GM18526 (cell line): ENCODE measurements around the gene UGT1A7.

Experiments used
- POLR2A ChIP-seq: IDR thresholded peaks from 3 replicates; pipeline ENCODE4 v1.6.1; 2011; ENCODE audit not compliant: insufficient read length; ENCODE audit errors: extremely low read depth

The UGT1A7 gene

DNA sequence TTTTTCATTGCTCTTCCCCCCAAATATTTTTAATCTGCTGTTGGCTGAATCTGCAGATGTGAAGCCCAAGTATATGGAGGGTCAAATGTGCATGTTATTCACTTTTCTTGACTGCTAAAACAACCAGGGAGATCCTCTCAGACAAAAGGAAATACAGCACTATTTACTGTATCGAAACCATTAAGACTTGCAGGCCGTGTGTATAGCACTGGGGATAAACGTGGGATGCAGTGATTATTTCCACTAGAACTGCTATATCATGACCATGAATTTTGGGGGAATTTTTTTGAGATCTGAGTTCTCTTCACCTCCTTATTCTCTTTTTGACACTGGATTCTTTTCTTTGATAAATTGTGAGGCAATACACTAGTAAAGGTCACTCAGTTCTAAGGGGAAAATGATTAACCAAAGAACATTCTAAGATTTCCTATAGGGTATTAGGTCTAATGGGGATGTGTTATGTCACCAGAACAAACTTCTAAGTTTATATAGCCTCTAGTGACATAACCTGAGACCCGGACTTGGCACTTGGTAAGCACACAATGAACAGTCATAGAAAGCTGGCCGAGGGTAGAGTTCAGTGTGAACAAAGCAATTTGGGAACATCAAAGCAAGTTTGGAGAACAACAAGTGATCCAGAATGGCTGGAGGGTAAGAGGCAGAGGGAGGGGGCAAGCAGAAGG lies 63.5 kb downstream of the UGT1A7 start:
- TF ChIP-seq POLR2A, result no peak

DNA sequence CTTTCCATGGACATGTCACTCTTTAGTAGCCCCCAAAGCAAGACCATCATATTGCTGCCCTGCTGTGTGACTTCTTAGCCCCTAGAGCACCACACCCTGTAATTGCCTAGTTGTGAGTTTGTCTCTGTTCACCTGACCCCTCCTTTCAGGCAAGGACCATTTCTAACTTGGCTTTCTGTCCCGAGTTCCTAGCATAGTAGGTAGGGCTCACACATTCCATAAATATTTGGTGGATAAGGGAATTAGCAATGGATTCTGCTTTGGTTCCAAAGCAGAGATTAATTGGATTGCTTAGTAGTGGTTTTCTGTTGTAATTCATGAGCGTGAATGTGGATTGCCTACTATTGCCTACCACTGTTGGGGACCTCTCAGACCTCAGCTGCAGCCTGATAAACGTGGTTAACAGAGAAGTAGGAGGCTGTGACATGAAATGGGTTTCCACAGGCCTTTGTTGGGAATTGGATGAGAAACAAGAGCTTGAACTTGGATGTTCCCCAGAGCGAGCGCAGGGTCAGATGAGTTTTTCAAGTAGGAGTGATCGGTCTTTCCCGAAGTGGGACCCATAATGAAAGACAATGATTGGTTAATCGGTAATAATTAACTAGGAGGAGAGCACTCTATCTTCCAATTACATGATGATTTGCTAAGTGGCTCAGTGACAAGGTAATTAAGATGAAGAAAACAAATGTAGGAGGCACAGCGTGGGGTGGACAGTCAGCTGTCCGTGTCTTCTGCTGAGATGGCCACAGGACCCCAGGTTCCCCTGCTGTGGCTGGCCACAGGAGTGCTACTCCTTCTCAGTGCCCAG lies 65.0 kb downstream of the UGT1A7 start:
- TF ChIP-seq POLR2A, result no peak

DNA sequence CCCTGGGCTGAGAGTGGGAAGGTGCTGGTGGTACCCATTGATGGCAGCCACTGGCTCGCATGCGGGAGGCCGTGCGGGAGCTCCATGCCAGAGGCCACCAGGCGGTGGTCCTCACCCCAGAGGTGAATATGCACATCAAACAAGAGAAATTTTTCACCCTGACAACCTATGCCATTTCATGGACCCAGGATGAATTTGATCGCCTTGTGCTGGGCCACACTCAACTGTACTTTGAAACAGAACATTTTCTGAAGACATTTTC lies 65.5 kb downstream of the UGT1A7 start:
- no peak for TF ChIP-seq POLR2A

DNA sequence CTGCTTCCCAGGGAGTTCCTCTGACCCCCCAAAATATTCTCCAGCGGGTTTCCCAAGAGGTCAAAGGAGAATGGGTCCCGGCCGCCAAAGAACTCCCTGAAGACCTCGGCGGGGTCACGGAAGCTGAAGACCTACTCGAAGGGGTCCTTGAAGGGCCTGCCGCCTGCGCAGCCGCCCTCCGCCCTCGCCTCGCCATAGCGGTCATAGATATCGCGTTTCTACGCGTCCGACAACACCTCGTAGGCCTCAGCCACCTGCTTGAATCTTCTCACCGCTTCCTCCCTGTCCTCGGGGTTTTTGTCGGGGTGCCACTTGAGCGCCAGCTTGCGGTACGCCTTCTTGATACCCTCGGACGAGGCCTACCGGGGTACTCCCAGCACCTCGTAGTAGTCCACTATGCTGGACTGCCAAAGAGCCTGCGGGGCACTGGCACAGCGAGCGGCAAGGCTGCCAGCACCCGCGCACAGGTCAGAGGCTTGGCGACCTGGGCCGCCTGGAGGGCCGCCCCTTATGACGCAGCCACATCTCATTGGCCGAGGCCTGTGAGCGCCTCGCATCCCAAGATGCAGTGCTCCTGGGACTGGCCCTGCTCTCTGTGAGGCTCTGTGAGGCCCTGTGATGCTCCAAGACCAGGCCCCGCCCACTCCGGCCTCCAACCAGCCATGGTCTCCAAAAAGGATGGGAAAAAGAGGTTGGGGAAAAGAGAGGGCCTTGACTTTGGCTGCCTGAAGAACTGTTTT lies 73.3 kb downstream of the UGT1A7 start:
- no peak for TF ChIP-seq POLR2A

DNA sequence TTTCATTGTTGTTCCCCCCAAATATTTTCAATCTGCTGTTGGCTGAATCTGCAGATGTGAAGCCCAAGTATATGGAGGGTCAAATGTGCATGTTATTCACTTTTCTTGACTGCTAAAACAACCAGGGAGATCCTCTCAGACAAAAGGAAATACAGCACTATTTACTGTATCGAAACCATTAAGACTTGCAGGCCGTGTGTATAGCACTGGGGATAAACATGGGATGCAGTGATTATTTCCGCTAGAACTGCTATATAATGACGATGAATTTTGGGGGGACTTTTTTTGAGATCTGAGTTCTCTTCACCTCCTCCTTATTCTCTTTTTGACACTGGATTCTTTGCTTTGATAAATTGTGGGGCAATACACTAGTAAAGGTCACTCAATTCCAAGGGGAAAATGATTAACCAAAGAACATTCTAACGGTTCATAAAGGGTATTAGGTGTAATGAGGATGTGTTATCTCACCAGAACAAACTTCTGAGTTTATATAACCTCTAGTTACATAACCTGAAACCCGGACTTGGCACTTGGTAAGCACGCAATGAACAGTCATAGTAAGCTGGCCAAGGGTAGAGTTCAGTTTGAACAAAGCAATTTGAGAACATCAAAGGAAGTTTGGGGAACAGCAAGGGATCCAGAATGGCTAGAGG lies 74.9 kb downstream of the UGT1A7 start:
- no peak for TF ChIP-seq POLR2A

DNA sequence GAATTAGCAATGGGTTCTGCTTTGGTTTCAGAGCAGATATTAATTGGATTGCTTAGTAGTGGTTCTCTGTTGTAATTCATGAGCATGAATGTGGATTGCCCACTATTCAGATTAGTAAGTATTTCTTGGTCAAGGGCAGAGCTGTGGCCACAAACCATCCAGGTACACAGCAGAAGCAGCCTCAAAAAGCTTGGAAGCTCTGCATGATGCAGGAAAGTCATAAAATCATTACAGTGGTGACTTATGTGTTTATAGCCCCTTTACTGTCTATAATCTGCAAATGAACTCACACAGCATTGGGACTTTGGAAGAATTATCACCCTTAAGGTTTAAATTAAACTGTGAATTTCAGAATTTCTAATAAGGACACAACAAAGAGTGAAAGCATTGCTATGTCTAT lies 76.4 kb downstream of the UGT1A7 start:
- TF ChIP-seq POLR2A, result no peak

DNA sequence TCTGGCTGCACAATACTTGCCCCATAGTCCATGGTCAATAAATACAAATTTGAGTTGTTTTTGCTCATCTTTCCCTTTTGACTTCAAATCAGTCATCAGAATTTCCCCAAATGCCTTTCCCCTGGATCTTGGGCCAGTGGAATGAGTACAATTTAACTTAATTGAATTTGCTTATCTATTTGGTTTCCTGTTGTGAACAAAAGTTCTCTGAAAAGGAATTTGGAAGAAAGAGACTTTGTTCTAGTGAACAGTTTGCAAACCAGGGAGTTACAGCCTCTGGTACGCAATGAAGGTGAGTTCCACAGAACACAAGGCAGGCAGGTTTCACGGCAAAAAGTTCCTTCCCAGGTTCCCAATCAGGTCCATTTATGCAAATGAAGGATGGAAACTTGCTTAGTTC lies 77.1 kb downstream of the UGT1A7 start:
- no peak for TF ChIP-seq POLR2A

DNA sequence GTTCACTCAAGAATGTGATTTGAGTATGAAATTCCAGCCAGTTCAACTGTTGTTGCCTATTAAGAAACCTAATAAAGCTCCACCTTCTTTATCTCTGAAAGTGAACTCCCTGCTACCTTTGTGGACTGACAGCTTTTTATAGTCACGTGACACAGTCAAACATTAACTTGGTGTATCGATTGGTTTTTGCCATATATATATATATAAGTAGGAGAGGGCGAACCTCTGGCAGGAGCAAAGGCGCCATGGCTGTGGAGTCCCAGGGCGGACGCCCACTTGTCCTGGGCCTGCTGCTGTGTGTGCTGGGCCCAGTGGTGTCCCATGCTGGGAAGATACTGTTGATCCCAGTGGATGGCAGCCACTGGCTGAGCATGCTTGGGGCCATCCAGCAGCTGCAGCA lies 78.3 kb downstream of the UGT1A7 start, which contains the start of gene UGT1A1:
Gene UGT1A1, plus strand, starts transcription at position 228 of the 400 bp plus-strand sequence. Its CDS starts 18 bp downstream, at position 246.
- no peak for TF ChIP-seq POLR2A

DNA sequence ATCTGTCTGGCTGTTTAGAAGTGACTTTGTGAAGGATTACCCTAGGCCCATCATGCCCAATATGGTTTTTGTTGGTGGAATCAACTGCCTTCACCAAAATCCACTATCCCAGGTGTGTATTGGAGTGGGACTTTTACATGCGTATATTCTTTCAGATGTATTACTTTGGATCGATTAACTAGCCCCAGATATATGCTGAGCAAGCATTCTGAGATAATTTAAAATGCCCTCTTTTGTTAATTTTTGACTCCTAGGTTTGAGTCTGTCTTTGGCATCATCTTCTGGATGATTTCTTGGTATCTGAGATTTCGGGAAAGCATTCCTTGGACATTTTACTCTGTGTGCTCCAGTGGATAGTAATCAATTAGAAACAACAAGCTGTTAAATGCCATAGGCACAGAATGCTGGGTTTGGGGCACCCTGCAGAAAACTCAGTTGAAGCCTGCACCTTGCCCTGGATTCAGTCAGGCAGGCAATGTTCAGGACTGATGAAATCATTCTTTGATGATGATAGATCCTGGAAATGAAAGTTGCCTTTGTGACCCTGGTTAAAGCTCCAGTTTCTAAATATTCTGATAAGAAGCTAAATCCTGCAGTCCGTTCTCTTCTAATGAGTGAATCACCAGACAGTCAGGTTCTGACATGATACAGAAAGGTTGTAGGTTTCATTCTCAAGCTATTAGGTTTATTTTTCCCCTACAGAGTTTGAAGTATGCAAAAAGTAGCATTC lies 79.5 kb downstream of the UGT1A7 start:
- TF ChIP-seq POLR2A, result no peak

DNA sequence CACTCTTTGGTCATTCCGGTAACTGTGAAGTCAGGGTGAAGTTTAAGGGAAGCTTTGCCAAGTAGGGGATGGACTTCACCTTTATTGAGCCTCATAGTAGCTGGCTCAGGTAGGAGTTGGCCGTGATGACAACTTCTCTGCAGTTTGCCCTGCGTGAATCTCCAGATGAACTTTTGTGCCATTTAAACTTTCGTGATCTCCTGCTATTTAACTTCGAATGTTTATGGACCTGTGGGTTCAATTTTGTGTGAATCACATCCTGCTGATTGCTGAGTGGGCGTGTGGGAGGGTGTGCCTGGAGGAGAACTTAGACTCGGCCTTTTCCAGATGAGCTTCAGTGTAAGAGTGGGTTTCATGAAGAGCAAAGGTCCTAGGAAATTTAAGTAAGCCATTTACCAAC lies 82.6 kb downstream of the UGT1A7 start:
- no peak for TF ChIP-seq POLR2A

DNA sequence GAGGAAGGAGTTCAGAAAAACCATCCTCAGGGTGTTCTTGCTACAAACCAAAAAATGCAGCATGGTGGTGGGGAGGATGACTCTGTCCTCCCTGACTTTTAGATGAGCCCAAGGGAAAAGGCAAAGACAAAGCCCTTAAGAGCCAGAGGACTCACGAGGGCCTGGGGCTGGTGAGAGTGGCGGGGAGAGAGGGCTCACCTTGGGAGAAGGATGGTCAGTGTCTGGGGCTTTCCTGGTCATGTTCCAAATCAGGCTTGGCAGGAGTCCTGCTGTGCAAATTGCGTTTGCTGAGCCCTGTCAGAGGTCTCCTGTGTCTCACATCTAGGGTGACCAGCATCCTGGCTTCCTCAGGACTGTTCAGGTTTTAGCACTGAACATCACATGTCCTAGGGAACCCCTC lies 83.1 kb downstream of the UGT1A7 start:
- no peak for TF ChIP-seq POLR2A

DNA sequence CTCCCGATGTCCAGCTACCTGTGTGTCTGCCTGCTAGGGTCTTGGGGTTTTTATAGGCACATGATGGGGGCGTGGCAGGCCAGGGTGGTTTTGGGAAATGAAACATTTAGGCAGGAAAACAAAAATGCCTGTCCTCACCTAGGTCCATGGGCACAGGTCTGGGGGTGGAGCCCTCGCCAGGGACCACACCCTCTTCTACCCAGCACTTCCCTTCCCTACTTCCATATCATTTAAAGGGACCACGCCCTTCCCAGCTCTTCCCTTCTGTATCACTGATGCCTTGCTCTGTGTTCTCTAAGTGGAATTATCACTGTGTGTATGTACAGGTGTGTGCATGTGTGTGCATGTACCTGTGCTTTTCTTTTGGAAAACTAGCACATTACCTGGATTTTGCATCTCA lies 84.7 kb downstream of the UGT1A7 start:
- TF ChIP-seq POLR2A, result no peak

DNA sequence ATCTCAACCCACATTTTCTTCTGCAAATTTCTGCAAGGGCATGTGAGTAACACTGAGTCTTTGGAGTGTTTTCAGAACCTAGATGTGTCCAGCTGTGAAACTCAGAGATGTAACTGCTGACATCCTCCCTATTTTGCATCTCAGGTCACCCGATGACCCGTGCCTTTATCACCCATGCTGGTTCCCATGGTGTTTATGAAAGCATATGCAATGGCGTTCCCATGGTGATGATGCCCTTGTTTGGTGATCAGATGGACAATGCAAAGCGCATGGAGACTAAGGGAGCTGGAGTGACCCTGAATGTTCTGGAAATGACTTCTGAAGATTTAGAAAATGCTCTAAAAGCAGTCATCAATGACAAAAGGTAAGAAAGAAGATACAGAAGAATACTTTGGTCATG lies 86.4 kb downstream of the UGT1A7 start:
- no peak for TF ChIP-seq POLR2A

DNA sequence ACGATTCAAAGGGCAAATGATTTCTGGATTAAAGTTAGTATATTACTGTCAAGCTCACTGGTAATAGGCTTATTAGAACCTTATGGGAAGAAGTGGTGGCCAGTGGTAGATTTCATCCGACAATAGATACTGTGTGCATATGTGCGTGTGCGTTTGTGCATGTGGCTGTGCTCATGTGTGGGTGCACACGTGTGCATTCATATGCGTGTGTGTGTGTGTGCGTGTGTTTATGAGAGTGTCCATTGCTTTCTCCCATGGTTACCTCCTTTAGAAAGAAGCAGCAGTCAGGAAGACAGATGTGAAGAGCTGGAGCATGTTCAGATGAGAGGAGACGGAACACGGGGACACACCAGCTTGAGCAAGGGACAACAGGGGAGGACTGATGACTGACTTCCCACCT lies 87.6 kb downstream of the UGT1A7 start:
- no peak for TF ChIP-seq POLR2A

DNA sequence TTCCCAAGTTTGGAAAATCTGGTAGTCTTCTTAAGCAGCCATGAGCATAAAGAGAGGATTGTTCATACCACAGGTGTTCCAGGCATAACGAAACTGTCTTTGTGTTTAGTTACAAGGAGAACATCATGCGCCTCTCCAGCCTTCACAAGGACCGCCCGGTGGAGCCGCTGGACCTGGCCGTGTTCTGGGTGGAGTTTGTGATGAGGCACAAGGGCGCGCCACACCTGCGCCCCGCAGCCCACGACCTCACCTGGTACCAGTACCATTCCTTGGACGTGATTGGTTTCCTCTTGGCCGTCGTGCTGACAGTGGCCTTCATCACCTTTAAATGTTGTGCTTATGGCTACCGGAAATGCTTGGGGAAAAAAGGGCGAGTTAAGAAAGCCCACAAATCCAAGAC lies 90.5 kb downstream of the UGT1A7 start:
- no peak for TF ChIP-seq POLR2A
